HL-60/S4 (cell line): ENCODE results near the gene DUSP6.

ENCODE experiments used
- in situ Hi-C: fragments of 300-500 bp; cut with MboI; formaldehyde crosslinking; loops from 2 replicates; pipeline ENCODE4 v1.14.3; 2022; ENCODE audit warnings: low sequenced_read_pairs

DUSP6 gene

DNA sequence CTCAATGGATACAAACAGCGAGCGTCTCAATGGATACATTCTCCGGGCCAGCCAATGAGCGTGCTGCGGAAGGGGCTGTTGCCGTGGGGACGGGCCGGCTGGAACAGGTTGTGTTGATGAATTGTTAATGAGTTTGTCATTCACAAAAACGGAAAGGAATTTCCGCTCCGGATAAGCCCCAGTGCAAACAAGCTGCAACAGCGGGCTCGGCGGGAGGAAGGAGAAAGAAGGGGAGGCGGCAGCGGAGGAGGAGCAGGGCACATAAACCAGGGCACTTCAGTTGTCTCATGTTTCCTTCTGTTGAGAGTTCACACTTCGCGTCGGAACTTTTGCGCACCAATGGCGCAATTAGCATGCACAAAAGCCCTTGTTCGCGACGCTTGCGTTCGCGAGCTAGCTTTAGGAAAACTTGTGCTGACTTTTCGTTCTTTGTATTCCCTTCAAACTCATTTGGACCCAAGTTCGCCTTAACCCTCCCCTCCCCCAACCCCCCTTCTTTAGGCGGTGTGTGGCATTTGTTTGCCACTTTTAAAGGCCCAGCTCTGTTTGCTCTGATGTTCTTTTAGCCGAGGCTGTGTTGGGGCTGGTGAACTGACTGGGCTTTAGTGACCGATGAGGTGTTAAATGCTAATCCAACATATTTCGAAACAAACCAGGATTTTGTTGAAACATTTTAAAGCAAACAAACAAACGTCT, at the start of gene DUSP6:
DUSP6 (minus strand) TSS at position 10 of the 696 bp plus-strand sequence. CDS start 462 bp downstream, outside the sequence.
- in situ Hi-C loops = loop anchor here (10.0 kb wide), 1 partner anchor 298 kb away; no protein-coding TSS in a partner anchor

DNA sequence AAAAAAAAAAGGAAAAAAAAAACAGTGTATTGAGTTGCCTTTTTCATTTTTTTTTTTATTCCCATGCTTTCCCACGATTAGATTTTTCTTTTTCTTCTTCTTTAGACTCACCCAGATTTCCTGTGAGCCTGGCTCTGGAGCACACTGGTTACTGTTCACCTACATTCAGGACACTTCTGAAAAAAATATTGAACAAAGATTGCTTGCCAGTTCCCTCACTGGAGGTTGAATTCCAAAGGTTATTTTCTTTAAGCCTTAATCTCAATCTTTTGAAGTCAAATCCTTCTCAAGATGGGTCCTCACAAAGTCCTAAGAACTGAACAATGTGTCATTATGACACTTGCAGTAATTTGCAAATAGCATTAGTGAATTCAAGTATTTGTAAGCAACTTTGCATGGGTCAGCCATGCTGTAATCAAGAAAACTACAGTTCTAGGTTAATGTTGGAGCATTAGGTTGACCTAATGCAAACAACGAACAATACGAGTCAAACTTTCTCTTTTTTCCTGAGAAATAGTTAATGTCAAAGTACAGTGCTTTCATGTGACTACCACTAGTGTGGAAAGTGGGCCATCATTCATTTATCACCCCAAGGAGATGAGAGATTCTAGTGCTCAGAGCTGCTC, 49.2 kb upstream of the DUSP6 start:
- in situ Hi-C loops = no loop called here

- in situ Hi-C loops = no loop called here
These were observed 48.1 kb upstream of the DUSP6 start for GRCh38 chr12:89400415-89400814.

DNA sequence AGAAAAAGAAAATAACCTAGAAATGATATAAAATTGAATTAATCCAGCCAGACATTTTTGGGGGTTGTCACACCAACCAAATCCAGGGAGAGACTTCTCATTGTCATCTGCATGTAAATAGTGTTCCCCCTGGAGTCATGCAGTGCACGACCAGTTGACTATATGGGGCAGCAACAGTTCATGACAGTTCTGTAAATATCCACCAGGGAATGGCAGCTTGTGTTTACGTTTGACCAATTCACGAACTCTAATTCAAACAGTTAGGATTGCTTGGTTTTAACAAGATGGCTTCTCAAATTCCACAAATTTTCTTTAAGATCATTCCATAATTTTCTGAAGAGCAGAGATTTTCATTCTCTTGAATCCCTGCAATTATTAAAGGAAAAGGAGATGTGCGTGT, 43.4 kb upstream of the DUSP6 start:
- in situ Hi-C loops = no loop called here

DNA sequence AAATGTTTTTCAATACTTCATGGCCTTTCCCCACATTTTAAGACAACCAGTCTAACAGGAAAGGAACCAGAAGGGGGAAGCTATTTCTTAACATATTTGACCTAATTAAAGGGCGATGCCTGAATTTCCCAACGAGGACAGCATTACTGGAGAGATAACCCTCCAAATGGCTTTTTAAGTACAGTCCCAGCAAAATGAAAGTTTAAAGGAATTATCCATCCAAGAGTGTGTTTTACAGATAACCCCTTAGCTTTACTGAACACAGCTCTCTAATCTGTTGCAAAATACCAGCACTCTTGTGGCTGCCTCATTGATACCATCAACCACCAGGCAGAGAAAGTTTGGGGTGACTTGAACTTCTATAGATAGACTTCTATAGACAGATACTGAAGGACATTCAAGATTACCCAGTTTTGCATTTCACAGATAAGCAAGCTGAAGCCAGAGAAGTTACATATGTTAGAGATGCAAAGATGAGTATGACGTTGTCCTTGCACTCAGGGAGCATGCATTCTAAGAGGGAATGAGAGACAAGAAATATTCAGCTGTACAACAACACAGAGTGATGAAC, 41.3 kb upstream of the DUSP6 start:
- in situ Hi-C loops = no loop called here

- in situ Hi-C loops = no loop called here
These were observed 40.1 kb upstream of the DUSP6 start for GRCh38 chr12:89392391-89392790.

- in situ Hi-C loops = no loop called here
These were observed 39.5 kb upstream of the DUSP6 start for GRCh38 chr12:89391726-89392336.

- in situ Hi-C loops = no loop called here
These were observed 38.7 kb upstream of the DUSP6 start for GRCh38 chr12:89390802-89391673.

DNA sequence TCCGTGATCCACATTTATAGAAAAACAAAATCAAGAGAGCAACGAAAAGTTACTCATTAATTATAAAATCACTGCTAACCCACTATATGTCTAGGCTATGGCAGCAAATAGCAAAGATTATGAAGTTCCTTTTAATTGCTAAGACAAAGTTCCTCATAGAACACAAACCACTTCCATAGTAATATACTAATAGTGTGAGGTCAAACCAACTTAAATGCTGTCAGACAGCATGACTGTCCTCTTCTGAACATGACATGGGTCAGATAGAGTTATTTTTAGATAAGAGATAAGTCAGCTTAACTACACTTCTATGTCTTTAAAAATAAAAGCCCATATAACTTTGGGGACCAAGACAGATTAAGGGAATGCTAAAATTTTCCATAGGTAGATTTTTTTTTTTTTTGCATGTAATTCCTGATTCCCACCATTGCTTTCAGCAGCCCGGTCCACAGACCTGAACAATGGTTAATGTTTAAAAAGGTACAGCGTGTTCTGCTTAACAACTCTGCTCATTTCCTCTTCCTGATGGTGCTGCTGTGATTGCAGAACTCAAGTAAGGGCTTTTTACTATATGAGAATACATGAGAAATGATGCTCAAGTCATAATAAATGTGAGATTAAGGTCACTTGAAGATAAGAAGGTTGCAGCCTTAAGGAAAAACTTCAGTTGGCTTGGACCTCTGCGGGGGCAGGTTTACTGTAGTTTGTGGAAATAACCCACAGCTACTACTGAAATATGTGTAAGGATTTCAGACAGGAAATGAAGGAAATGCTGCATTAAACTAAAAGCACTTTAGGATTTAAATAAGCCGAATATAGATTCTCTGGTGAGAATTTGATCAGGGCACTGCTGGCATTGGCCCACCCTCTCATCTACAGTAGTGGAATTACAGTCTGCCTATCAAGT, 37.7 kb upstream of the DUSP6 start:
- in situ Hi-C loops = no loop called here

- in situ Hi-C loops = no loop called here
These were observed 33.8 kb upstream of the DUSP6 start for GRCh38 chr12:89386138-89386537.

DNA sequence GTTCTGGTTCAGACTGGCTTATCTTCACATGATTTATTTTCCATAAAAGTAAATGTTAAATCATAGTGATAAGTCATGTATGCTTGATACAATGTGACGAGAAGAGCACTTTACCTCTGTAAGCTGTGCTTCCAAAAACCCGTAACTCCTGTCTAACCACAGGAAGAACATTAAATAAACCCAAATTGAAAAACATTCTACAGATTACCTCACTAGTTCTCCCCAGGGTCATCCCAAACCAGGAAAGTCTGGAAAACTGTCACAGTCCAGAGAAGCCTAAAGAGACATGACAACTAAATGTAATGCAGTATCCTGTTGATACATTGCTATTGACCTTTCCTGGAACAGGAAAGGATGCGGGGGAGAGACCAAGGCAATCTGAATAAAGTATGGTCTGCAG, 32.5 kb upstream of the DUSP6 start:
- in situ Hi-C loops = no loop called here

GRCh38 chr12:89384050-89384758, 31.9 kb upstream of the DUSP6 start:
- in situ Hi-C loops = no loop called here

DNA sequence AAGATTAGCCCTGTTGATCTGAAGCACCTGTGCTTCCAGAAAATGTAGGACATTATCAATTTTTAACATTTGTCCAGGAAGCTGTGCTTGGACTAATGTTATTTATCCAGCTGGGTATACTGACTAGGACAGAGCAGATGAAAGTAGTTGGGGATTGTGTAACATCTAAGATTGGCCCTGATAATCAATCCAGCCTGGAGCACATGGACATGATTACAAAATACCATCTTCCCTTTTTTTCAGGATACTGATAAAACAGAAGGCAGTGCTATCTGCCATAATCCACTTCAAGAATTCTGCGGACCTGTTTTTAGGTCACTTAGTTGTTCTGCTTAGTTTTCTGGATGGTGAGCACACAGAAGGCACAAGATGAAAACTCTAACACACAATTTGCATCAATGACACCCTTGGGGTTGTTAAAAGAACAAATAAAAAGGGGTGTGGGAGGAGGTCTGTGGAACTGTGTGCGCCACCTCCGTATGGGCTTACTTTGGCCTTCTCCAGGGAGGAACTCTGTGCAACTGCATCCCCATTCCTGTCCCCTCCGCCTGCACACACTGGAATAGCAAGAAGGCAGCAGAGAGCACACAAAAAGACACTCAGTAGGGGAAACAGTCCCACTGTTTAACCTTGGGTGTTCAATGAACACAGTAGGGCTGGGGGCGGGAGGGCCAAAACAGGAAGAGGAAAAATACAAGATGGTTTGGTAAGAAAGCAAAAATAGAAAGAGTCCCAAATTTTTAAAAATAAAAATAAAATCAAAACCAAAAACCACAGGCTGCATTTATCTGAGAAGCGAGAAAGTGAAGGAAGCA, 31.1 kb upstream of the DUSP6 start:
- in situ Hi-C loops = no loop called here

DNA sequence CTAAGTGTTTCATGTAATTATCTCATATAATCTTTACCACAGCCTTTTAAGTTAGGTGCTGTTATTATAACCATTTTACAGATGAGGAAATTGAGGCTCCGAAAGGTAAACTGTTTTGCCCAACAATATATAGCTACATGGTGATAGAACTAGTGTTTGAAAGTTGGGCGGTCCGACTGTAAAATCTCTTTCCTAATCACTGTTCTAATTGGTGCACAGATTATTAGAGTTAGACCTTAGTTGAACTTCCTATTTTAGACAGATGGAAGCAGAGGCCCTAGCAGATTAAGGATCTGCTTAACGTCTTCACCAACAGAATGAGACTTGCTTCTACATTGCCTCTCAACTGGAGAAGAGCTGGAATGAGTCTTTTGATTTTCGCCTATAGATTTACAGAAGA, 30.0 kb upstream of the DUSP6 start:
- in situ Hi-C loops = no loop called here

- in situ Hi-C loops = no loop called here
These were observed 27.7 kb upstream of the DUSP6 start for GRCh38 chr12:89379839-89380467.

DNA sequence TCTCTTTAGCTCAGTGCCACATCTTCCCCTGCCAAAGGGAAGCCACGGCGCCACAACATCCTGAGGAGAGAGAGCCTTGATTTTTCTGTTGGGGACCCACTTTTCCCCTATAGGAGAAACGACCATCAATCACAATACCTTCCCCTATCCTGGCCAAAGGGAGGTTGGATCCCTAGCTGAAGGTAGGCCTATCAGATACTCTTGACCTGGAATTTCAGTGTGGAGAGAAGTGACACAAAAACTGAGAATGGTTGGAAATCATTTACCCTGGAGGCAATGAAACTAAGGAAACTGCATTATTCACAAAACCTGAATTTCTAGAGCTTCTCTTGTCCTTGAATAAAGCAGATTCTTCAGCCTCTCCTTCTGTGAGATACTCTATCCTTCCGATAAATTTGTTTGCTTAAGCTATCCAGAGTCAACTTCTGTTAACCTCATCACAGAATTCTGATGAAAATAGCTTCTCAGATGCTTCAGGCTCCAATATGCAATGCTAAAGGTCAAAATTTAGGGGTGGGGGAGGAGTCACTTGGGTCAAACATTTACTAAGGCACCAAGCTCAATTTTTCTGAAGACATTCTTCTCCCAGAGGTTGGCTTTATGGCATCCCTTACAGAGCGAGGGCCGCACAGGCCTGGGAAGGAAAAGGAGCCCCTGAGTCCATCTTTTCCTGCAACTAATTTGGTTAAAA, 27.0 kb upstream of the DUSP6 start:
- in situ Hi-C loops = no loop called here

DNA sequence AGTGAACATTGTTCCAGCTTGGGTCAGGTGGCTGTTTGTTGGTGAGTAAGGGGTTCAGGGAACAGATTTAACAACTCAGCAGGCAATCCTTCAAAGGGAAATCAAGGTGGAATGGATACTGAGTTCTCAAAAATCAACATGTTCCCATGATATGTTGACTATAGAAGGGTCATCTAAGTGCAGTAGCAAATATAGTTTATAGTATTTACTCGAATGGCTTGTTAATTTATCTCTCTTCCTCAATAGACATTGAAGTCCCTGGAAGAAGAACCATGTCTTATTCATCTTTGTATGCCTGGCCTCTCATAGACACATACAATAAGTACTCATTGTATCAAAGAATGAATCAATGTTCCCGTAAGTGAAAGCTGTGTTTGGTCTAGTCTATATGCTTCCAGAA, 24.5 kb upstream of the DUSP6 start:
- in situ Hi-C loops = no loop called here

DNA sequence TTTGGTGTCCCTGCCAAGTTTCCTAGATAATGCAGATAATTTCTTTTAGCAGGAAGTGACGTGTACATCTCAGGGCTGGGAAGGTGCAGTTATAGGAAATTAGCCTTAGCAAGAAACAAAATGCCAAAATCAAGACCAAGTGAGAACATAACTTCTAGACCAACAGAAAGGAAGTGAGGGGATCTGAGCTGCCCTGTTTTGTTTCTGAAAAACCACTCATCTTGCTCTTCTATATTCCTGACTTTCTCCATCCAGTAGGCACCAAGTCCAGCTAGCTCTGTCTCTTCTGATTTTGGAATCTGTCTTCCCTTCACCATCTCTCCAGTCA, 23.9 kb upstream of the DUSP6 start:
- in situ Hi-C loops = no loop called here
